Globus pallidus (tissue), 1 donor: ENCODE measurements around the gene NHLH2.
A peak's percentile ranks its signal among the peaks of the same experiment; 100 is the strongest.

ENCODE experiments used
- DNase-seq: peaks from one replicate; pipeline ENCODE4 v3.0.0-alpha.2; 2015; ENCODE audit warnings: low spot score

Gene NHLH2

GRCh38 chr1:115840605-115841460 lies at the start of gene NHLH2:
Gene NHLH2, minus strand, starts transcription at chr1:115841126. Its CDS starts 2,754 bp downstream, at chr1:115838372.
- no peak for DNase-seq

GRCh38 chr1:115890580-115890979 lies 49.7 kb upstream of the NHLH2 start:
- no peak for DNase-seq

GRCh38 chr1:115888976-115889375 lies 48.0 kb upstream of the NHLH2 start:
- no peak for DNase-seq

- no peak for DNase-seq
Measured at GRCh38 chr1:115882913-115883902, 42.3 kb upstream of the NHLH2 start.

- DNase-seq: no peak
Measured at GRCh38 chr1:115880981-115881672, 40.2 kb upstream of the NHLH2 start.

GRCh38 chr1:115879977-115880376 lies 39.1 kb upstream of the NHLH2 start:
- no peak for DNase-seq

- DNase-seq: no peak
Measured at GRCh38 chr1:115877511-115877910, 36.6 kb upstream of the NHLH2 start.

GRCh38 chr1:115874904-115875303 lies 34.0 kb upstream of the NHLH2 start:
- DNase-seq: no peak

- no peak for DNase-seq
Measured at GRCh38 chr1:115874497-115874896, 33.6 kb upstream of the NHLH2 start.

GRCh38 chr1:115873184-115873583 lies 32.3 kb upstream of the NHLH2 start:
- no peak for DNase-seq

- DNase-seq: no peak
Measured at GRCh38 chr1:115869064-115869463, 28.1 kb upstream of the NHLH2 start.

- no peak for DNase-seq
Measured at GRCh38 chr1:115867216-115867615, 26.3 kb upstream of the NHLH2 start.

GRCh38 chr1:115865704-115866380 lies 24.9 kb upstream of the NHLH2 start:
- DNase-seq: no peak

- DNase-seq: no peak
Measured at GRCh38 chr1:115862403-115862802, 21.5 kb upstream of the NHLH2 start.

GRCh38 chr1:115854005-115854404 lies 13.1 kb upstream of the NHLH2 start:
- no peak for DNase-seq

- DNase-seq: no peak
Measured at GRCh38 chr1:115850937-115851336, 10.0 kb upstream of the NHLH2 start.

- no peak for DNase-seq
Measured at GRCh38 chr1:115847787-115848186, 6.9 kb upstream of the NHLH2 start.

- no peak for DNase-seq
Measured at GRCh38 chr1:115842948-115843347, 2.0 kb upstream of the NHLH2 start.

GRCh38 chr1:115839679-115840237 lies 1.2 kb downstream of the NHLH2 start:
- peak; percentile 26 for DNase-seq

GRCh38 chr1:115839029-115839678 lies 1.8 kb downstream of the NHLH2 start:
- peak; percentile 64 for DNase-seq
